GM12878 (cell line): Measurements from ENCODE around the gene PCLO. TPM values are rescaled to one million over a fixed set of nuclear protein-coding genes. Genes with fewer than 3 reads are reported as not detected.

Experiments used
- CHD1 ChIP-seq: IDR thresholded peaks from 2 replicates; pipeline ENCODE4 v1.6.1; 2012; ENCODE audit warnings: low read depth, low read length, improper control_type of control experiment
- E2F4 ChIP-seq: IDR thresholded peaks from 2 replicates; pipeline ENCODE4 v1.6.1; 2012; ENCODE audit warnings: low read depth, low read length, improper control_type of control experiment
- EED ChIP-seq: sonication (generic); IDR thresholded peaks from 2 replicates; pipeline ENCODE4 v1.6.1; 2016; ENCODE audit warnings: antibody characterized with exemption, low read depth
- HSF1 ChIP-seq: fragments of 150-350 bp; IDR thresholded peaks from 2 replicates; pipeline ENCODE4 v1.6.1; 2014; ENCODE audit warnings: mild to moderate bottlenecking, low read depth, low read length
- KLF5 ChIP-seq: fragments of 450-650 bp; IDR thresholded peaks from 2 replicates; pipeline ENCODE4 v1.6.1; 2014; ENCODE audit warnings: mild to moderate bottlenecking; ENCODE audit not compliant: partially characterized antibody
- POLR2A ChIP-seq: IDR thresholded peaks from 2 replicates; pipeline ENCODE4 v1.6.1; 2011; ENCODE audit warnings: low read depth, mild to moderate bottlenecking, low read length
- RBBP5 ChIP-seq: fragments of 200-600 bp; sonication (generic); conservative IDR thresholded peaks from 2 replicates; pipeline ENCODE4 v1.6.1; 2016
- REST ChIP-seq: IDR thresholded peaks from 2 replicates; pipeline ENCODE4 v1.6.1; 2012; ENCODE audit warnings: mild to moderate bottlenecking, low read depth, low read length
- SPI1 ChIP-seq: IDR thresholded peaks from 2 replicates; pipeline ENCODE4 v1.6.1; 2011; ENCODE audit warnings: low read depth, mild to moderate bottlenecking, low read length, moderate library complexity, borderline replicate concordance; ENCODE audit not compliant: insufficient read depth
- polyA plus RNA-seq, 11 experiments: library from polyadenylated mRNA; depleted of rRNA in 4 of 11; unstranded in 6 of 11; stranded (reverse) in 5 of 11; fragments of >200 nt; fragmentation: Nextera tagmentation in 4 of 11; fragmentation: Illumina TruSeq in 1 of 11; extraction: Ambion mirVana in 4 of 11; extraction: Trizol in 1 of 11; gene quantifications; 1 replicate in 1 of 11; 2 replicates in 10 of 11; pipeline versions ENCODE4 v1.2.1 to v1.2.3, GENCODE V29; 2011 to 2016; ENCODE audit warnings: inconsistent platforms in 2 of 11, missing spikeins in 2 of 11, low read depth in 1 of 11
- total RNA-seq, 4 experiments: library from RNA; depleted of rRNA in 3 of 4; stranded (reverse); fragments of >200 nt in 3 of 4; fragmentation: Illumina TruSeq in 1 of 4; extraction: Trizol in 1 of 4; gene quantifications; 2 replicates each; pipeline versions ENCODE4 v1.2.1 to v1.2.3, GENCODE V29; 2013 to 2021

The PCLO gene
- total and polyA plus RNA-seq, 10 of the 15 experiments (the other 5 are each of a cell fraction or from before 2014, with no cell fraction given) = 0.01 to 0.08 (median 0.03) TPM; not detected in 6

- TF ChIP-seq E2F4 (no peak), REST (no peak), KLF5 (no peak), EED (no peak), SPI1 (no peak), POLR2A (no peak), HSF1 (no peak), RBBP5 (no peak), CHD1 (no peak)
Measured at GRCh38 chr7:83015916-83016315, 146.8 kb downstream of the PCLO start (continued).
